GM19467 (cell line): Measurements from ENCODE around the gene XRCC3.

Experiments
- ATAC-seq: cut with Tn5 transposase; IDR thresholded peaks from one replicate; pipeline ENCODE4 v1.9.1; 2021; ENCODE audit warnings: mild to moderate bottlenecking, moderate library complexity; ENCODE audit not compliant: unreplicated experiment

XRCC3 gene

DNA sequence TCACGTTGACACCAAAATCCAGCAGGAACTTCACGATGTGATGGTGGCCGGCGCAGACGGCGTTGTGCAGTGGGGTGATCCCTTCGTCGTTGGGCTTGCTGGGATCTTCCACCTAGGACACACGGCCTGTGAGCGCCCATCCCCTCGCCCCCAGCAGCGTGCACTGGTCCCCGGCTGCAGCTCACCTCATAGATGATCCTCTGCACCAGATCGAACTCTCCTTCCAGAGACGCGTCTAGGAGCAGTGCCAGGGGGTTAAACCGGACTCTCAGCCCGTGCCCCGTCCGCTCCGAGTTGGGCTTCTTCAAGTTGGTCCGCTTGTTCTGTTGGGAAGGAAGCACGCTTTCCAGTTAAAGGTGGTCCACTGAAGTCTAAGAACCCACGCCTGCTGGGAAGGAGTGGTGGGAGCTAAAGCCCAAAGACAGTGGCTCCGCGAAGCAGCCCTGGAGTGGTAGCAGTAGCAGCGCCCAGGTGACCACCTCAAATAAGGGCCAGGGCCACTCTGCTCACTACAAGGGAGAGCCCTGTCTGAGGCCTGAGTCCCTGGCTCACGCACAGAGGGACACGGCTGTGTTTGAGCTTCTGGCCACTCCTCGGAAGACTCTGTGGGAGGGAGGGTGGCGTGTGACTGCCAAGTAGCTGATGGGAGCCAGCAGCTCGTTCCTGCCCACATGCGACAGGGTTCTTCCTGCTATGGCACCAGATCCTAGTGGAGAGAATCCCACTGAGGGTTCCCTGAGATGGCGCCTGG is 23.6 kb upstream of the XRCC3 start:
- no peak for ATAC-seq

DNA sequence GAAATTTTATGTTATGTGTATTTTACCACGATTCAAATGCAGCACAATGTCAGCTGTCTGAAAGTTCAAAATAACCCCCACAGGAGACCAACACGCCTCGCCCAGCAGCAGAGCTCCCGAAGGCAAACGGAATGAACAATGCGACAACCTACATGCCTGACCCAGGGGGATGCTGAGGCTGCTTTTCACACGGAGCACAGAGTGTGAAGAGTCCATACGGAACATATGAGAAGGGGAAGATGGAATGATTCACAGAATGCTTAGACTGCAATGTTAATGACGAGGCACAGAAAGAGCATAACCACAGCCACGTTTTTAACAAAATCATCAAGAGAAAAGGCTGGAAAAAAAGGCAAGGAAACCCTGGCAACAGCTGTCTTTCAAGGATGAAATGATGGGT is 22.9 kb upstream of the XRCC3 start:
- no peak for ATAC-seq

DNA sequence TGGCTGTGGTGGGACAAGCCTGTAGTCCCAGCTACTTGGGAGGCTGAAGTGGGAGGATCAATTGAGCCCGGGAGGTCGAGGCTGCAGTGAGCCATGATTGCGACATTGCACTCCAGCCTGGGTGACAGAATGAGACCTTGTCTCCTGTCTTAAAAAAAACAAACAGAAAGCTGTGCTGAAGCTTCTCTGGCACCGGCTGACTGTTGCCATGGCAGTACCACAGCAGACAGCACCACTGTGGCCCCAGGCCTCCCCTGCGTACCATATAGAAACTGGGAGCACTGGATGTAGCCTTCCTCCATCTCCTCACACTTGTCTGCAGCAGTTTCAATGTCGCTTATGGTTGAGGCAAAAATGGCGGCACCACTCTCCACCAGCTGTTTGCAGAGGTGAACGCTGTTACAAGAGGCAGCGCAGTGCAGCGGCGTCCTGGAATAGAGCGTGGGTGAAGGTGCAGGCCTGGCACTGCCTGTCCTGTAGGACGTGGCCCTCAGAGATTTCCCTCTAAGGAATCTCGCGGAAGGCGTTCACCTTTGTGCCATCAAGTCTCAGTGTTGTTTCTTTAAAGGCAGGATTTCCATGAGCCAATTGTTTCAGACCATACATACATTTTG is 22.3 kb upstream of the XRCC3 start:
- no peak for ATAC-seq

DNA sequence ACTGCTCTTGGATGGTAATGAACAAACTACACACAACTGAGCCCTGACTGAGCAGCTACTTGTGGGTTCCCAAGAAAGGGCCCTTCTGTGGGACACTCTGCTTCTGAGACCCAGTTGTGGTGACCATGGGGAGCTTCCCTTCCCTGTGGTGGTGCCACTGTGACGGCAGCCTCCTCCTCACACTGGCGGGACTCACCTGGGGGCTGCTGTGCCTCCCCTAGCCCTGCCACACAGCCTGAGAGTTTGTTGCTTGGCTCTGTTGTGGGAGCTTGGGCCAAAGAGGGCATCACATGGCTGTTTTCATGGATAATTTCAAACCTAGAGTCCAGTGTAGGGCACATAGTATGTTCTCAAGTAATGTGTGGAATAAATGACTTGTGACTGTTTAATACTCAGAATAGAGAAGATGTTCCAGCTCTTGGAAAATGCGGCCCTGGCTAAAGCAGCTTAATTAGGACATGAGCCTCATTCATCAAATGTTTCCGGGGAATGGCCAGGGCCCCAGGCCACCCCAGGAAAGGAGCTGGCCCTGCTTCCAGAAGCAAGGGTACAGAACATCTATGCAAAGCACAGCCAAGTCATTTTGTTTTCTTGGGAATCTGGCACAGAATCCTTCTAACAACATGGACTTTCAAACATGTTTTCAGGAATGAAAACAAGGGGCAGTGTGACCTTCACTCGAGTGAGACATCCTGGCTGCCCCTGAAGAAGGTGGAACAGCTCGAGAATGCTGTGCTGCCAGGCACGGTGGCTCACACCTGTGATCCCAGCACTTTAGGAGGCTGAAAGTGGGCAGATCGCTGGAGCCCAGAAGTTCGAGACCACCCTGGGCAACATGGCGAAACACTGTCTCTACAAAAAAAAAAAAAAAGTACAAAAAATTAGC is 21.5 kb upstream of the XRCC3 start:
- ATAC-seq: no peak

DNA sequence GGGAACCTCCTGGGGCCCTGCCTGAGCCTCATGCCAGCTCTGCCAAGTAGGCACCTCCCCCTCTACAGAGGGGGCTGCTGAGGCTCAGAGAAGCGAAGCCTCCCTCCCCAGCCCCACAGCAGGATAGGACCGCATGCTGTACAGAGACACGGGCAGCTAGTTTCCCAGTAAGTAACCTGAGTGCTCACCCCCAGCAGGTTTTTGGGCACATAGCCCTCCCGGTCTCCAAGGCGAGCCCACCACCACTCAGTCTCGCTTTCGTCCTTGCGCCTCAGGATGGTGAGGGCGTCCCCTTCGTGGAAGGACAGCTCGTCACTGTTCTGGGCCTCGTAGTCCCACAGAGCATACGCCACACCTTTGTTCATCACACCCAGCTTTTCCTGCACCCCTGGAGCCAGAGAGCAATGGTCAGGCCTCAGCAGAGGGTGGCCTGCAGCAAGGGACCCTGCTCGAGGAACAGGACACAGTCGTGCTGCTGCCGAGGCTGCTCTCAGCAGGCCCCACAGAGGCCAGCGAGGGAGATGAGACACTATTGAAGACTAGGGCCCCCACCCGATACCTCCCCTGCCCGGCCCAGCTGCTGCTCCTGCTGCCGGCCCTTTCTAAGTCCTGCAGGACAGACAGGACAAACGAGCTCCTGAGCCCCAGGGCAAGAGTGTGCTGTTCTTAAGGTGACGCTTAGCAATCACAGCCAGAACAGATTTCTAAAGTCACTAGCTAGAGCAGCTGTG is 20.7 kb upstream of the XRCC3 start:
- ATAC-seq: no peak

DNA sequence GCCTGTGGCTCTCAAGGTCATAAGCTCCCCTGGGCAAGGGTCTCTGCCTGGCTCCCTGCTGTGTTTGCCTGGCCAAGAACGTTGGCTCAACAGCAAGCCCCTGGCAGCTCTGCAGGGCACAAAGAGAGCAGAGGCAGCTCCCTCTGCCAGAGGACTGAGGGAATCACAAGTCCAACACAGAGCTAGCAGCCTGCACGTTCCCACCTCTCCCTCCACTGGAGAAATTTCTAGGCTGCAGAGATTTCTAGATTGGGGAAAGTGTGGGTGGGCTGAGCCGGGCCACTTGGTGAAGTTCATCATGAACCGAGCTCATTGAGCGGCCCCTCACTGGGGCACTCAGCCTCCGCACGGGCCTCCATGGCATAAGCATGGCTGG is 20.2 kb upstream of the XRCC3 start:
- no peak for ATAC-seq

DNA sequence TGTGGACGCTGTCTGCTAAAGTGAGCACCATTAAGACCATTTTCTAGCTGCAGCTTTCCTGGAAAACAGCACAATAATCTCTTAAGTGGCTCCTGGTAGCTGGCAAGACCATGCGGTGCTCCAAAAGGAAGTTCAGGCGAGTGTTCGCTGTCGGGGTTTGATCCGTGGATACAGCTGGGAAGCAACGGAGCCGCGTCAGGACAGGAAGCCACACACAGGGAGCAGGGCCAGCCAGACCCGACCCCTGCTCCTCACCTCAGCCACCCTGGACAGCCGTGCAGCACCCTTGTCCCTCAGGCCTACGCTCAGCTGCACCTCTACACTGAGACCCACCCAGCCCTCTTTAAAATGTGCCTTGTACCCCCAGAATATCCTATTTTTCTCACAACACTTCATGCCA is 19.8 kb upstream of the XRCC3 start:
- ATAC-seq: no peak

DNA sequence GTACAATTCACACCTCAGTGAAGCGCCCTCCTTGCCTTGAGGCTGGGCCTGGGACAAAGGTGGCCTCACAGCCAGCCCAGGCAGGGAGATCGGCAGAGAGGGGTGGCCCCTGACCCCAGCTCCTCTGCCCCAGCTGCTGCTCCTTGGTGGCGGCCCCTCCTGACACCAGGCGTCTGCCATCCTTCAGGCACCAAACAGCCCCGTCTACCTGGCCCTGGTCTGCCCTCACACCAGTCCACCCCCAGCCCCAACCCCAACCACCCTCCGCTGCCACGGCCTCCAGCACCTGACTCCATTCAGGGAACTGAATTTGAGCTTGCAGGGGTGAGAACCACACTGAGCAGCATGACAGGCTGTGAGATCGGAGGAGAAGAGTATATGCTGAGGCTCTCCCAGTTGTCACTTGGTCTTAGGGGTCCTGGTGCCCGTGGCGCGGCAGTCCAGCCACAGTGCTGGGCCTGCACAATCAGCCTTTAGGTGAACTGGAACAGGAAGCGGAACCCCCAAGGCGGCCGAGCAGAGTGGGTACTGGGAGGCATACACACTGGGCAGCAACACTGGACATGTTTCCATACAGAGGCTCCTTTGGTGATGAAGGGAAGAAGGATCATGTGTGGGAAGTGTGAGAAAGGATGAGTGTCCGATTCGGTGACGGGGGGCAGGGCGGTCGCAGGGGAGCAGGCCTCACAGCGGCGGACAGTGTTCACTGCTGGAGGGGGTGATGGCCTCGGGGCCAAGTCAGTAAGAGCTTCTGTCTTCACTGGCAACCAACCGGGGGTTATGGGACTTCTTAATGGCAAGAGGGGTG is 19.0 kb upstream of the XRCC3 start:
- no peak for ATAC-seq

DNA sequence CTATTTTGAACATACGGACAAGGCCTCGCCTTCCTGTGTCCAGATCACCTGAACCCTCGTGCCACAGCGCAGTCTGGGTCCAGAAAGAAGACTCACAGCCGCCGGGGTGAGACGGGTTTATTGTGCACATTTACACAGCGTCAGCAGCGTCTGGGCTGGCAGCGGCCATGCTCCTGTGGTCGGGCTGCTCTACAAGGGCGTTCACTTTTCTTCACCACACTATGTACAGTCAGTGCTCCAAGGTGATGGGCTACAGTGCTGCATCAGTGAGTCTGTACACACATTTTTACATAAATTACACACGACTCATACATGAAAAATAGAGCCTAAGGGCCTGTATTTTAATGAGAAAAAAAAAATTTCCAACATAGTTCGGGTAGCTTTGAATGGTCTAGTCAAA is 18.4 kb upstream of the XRCC3 start:
- no peak for ATAC-seq

DNA sequence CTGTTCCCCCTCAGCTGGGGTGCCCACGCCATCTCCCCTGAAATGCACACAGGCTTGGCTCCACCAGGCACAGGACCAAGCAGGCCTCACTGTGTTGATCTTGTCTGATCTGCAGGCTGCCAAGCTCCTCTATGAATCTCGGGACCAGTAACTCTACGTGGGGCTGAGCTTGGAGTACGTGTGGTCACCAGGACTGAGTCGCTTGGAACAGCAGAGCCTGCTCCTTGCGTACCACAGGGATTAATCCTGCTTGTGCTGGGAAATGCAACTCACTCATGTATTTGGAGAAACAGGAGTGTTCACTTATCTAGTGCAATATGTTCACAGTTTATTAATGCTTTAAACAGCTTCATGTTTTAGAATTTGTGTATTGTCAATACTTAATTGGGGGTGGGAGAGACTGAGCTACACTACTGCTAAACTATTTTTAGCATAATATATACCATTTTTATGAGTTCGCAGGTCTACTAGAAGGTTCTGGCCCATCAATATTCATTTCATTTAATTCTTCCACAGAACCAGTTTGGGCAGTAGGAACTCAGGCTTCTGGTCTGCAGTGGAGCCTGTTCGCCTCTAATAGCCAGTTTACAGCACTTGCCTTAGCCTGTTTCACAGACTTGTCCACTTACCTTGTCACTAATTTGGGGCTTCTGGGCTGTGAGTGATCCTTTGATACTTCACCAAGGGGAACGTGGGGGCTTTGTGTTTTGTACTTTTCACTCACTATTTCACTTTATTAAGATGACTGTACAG is 17.8 kb upstream of the XRCC3 start:
- no peak for ATAC-seq

DNA sequence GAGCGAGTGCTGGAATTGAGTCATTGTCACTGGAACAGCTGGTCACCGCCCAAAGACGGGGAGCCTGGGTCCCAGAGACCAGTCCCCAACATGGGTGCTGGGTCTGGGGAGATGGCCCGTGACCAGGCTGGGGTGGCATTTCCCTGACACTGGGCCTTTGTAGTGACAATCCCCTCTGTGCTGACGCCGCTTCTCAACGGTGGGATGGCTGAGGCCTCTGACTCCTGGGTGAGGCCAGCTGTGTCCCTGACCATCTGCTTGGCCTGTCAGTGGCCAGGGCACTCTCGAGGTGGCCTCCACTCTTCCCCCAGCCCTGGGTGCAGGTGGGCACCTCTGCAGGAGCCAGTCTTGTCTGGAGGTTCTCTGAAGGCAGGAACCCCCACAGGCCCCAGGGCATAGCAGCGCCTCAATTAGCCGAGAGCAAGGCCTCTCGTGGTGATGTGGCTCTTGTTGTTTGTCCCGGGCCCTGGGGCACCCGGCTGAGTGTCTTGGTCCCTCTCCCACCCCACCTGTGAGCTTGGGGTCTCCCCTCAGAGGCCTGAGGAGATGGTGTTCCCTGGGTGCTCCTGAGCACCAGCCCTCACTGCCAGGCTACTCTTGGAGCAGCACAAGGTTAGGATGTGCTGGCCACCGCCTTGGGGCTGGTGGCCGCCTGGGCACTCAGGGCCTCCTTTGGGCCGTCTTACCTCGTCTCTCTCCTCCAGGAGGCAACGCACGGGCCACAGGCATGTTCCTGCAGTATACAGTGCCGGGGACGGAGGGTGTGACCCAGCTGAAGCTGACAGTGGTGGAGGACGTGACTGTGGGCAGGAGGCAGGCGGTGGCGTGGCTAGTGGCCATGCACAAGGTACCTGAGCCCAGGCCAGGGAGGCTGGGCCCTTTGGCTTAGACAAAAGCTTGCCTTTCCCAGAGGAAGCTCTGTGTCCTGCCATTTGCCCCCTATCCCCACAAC is 16.9 kb upstream of the XRCC3 start:
- ATAC-seq: no peak

DNA sequence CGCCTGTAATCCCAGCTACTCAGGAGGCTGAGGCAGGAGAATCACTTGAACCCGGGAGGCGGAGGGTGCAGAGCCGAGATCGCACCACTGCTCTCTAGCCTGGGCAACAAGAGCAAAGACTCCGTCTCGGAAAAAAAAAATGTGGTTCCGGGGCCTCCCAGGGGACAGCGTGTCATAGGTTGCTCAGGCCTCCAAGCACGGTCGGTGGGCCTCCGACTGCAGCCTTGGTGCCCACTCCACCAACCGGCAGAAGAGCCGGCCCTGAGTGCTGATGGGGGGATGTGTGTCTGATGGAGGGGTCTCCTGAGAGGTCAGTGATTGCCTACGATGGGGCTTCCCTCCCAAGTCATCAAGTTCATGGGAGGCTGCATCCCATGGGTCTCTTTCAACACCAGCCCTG is 16.2 kb upstream of the XRCC3 start:
- ATAC-seq: no peak

DNA sequence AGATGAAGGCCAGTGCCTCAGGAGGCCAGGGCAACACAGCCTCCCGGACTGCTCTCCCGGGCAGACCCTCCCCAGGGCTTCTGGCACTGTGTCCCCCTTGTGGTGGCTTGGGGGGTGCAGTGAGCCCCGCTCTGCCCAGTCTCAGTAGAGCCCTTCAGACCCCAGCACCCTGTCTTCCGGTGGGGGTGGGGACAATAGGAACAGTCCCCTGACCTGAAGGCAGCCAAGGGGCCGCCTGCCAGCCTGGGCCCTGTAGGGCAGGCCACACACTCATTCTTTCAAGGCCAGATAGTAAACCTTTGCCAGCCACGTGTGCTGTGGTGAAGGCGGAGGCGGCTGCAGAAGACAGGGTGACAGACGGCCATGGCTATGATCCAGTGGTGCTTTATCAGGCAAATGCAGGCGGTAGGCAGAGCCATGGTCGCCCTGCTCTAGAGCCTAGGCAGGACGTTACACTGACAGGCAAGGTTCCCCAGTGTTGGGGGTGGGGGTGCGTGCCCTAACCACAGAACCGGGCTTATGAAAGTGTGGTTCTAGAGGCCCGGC is 15.3 kb upstream of the XRCC3 start:
- no peak for ATAC-seq

DNA sequence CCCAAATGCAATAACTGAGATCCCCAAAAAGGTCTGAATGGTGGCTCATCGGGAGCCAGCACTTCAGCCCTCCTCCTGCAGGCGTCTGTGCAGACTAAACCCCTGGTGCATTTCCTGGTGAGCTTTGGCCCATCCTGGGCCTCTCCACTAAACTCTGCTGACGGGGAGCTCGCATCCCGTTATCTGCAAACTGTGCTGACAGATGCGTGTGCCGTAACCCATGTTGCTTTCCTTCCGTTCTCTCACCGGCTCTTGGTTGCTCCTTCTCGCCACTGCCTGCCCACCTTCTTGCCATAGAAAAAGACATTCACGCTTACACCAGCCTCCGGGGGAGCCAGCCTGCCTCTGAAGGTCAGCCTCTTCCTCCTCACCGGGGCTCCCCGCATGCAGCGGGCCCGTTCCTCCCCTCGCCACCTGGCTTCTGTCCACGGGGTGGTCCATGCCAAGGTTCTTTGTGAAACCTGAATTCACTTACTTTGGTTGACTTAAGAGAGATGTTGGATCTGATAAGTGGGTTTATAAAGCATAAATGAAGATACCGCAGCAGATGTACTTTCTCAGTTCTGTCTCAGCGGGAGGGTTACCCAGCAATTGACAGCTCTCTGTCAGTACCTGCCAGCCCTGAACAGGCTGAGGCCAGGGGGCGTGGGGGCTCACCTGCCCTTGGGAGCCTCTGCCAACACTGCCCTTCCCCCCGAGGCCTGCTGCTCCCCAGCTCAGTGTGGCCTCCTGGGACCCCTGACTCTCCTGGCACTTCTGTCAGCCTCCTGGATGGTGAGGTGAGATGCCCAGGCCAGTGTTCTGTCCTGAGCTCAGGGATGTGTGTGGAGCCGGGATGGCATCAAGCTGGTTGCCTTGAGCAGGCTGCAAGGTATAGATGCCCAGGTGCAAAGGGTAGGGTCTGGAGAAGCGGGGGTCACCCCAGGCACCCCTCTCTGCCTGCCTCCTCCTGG is 14.5 kb upstream of the XRCC3 start:
- no peak for ATAC-seq

DNA sequence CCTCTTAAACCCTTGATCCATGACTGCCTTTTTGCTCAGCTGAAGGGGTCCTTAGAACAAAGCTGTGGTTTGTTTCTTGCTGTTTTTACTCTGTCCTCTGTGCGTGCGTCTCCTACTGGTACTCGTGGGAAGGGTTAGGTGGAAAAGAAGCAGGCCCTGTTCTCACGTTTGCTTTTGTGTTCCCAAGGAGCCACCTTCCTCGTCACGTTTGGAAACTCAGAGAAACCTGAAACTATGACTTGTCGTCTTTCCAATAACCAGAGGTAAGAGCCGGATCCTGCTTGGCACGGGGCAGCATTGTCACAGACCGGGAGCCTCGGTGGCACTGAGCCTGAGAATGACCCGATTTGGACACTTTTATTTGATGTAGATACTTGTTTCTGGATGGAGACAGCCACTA is 13.5 kb upstream of the XRCC3 start:
- no peak for ATAC-seq

DNA sequence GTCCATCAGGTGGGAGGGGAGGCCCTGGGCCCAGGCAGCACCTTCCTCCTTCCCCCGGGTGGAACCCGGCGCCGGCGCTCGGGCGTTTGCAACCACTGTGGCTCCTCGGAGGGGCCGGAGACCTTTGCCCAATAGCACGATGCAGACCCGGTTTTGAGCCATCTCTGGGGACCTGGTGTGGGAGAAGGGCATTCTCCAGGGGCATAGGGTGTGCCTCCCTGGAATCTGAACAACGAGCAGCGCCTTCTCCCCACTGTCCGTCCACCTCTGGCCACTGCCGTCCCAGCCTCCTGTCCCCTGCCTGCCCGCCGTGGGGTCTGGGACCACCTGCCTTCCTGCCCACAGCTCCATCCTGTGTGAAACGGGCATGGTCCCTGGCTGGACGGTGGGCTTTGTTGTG is 12.9 kb upstream of the XRCC3 start:
- ATAC-seq: no peak

DNA sequence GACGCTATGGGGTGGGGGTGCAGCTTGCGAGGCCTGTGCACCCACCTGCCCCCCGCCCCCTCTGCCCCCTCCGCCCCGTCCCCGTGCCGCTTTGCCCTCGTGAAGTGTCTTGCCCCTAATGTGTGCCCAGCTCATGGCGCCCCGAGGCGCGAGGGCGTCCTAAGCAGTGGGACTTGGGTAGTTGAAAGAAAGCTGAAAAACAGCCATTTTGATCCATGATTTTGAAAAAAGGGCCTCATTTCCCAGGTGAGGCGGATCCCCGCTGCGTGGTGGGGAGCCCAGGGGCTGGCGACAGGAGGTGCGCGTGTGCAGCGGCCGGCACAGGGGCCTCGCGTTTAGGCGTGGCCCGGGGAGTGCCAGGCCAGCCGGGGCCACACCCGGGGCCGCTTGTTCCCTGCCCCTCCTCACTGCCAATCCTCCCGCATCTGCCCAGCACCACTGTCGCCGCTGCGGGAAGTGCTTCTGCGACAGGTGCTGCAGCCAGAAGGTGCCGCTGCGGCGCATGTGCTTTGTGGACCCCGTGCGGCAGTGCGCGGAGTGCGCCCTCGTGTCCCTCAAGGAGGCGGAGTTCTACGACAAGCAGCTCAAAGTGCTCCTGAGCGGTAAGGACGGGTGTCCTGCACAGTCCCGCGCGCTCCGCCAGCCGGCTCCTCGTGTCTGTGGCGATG is 12.2 kb upstream of the XRCC3 start:
- ATAC-seq: no peak
